ENCODE results near the gene ELK1.
A peak's percentile ranks its signal among the peaks of the same experiment; 100 is the strongest.

ELK1 gene

DNA sequence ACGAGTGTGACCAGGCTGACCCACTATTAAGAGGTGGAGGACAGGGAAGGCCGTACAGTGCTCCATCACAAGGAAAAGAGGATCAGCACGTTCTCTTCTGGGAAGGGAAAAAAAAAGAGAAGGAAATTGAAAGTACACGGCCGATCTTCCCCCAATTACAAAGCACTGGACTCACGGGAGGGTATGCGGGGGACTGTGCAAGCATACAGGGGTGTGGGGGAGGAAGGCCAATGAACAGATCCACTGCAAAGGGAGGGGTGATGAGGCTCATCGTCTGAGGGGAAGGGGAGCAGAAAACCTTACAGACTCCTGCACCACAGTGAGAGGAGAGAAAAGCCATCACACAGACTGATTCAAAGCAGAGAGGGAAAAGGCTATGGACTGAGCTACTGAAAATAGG lies 1.1 kb downstream of the ELK1 start:
- DNase-seq: peak in 1 of 42 donors; percentile 9
- intact Hi-C loops (cut with DNase I): no loop called here

DNA sequence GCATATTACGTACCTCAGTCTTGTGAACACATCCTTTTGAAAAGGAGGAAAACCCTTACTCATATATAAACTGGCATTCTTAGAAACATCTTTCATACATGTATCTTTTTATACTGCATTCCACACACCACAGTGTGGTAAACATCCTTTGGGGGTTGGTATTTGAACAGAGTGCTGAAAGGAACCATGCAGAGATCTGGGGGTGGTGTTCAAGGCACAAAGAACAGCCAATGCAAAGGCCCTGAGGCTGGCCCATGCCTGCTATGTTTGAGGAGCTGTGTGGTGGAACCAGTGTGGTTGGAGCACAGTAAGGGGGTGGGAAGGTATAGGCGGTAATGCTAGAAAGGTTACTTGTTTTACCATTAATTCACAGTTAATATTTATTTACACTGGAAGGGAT lies 2.0 kb downstream of the ELK1 start:
- DNase-seq: no peak
- intact Hi-C loops (cut with DNase I): no loop called here

- peak in 1 of 42 donors; percentile 9 for DNase-seq
- intact Hi-C loops (cut with DNase I): no loop called here
Observed at GRCh38 chrX:47646636-47647035, 3.7 kb downstream of the ELK1 start.

GRCh38 chrX:47645530-47645929 lies 4.8 kb downstream of the ELK1 start:
- peak in 1 of 42 donors; percentile 36 for DNase-seq
- intact Hi-C loops (cut with DNase I): no loop called here

- intact Hi-C loops (cut with DNase I): no loop called here
- DNase-seq: peak in 27 of 42 donors; percentile 7 to 71 (median 34)
Observed at GRCh38 chrX:47644557-47645091, 5.7 kb downstream of the ELK1 start.

DNA sequence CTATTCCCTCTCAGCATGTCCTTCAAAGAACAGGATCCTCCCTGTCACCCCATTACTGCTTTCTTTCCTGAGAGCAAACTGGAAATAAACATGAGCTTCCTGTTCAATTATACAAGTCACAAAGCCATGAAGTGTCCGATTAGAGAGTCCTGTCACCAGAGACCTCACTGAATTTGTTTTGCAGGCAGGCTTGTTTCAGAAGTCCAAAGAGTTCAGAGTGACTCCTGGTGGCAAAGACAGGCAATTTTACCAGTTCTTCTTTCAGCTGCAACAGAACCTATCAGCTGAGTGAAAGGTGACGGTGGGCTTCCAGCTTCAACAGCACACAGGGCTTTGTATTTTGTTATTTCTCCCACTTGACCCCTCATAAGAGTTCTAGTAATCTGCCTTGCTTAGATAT lies 6.4 kb downstream of the ELK1 start:
- peak in 1 of 42 donors; percentile 28 for DNase-seq
- intact Hi-C loops (cut with DNase I): no loop called here

GRCh38 chrX:47638816-47639215 lies 11.5 kb downstream of the ELK1 start:
- no peak for DNase-seq
- intact Hi-C loops (cut with DNase I): no loop called here

DNA sequence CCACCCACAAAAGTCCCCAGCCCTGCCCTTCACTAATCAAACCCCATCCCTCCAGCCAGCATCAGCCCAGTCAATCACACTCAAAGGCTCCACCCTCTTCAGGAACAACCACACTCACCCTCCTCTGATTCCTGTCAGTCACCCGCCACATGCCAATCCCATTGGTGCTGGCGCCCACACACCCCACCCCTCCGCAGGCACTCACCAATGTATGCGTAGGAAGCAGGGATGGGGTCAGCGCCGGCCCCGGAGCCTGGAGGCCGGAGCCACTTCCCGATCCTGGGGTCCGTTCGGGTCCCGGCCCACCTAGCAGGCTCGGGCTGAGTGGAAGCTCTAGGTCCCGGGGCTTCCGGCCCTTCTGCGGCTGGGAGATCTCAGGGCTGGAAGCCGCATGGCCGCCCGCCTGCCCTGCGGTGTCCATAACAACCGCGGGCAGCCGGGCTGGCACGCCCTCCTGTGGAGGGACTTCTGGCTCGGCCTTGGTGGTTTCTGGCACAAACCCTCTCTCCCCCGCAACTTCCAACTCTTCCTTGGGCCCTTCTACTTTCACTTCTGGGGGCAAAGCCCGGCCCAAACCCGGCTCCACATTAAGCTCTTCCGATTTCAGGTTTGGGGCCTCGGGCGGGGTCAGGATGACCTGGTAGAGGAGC lies 12.7 kb downstream of the ELK1 start:
- intact Hi-C loops (cut with DNase I): no loop called here
- DNase-seq: peak in 39 of 42 donors; percentile 20 to 78 (median 54)

GRCh38 chrX:47634871-47635575 lies 15.3 kb downstream of the ELK1 start:
- no peak for DNase-seq
- intact Hi-C loops (cut with DNase I): no loop called here

GRCh38 chrX:47633689-47634590 lies 16.4 kb downstream of the ELK1 start:
- intact Hi-C loops (cut with DNase I): no loop called here
- no peak for DNase-seq

DNA sequence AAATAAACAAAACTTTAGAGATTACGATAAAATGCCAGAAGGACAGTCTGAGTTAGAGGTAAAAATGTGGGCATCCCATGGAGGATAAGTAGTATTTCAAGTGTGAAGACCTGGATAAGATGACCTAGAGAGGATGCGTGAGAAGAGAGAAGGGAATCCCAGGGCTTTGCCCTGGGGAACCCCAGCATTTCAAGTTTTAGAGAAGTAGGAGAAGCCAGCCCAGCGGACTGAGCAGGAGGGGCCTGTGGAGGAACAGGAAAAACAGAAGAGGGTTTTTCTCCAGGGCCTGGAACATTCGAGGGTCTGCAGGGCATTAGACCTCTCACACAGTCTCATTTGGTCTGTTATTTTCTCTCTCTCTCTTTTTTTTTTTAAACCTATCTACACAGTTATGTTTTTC lies 17.7 kb downstream of the ELK1 start:
- no peak for DNase-seq
- intact Hi-C loops (cut with DNase I): no loop called here

- no peak for DNase-seq
- intact Hi-C loops (cut with DNase I): no loop called here
Observed at GRCh38 chrX:47631676-47632075, 18.7 kb downstream of the ELK1 start.

- DNase-seq: no peak
Observed at GRCh38 chrX:47629419-47630200, 20.8 kb downstream of the ELK1 start, which contains the start of gene CFP. CFP (minus strand) TSS chrX:47629930; CDS start chrX:47629844, 86 bp downstream.

DNA sequence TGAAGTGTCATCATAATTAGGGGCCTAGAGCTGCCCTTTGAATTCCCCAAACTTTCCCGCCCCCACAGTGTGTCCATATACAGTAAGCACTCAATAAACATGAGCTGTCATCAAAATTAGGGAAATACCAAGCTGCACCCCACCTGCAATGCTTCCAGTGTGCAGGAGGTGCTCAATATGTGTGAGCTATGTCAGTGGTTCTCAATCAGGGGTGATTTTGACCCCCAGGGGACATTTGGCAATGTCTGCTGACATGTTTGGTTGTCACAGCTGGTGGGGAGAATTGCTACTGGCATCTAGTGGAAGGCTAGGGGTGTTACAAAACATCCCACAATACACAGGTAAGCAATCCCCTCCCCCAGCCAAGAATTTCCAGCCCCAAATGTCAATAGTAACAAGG lies 21.4 kb downstream of the ELK1 start:
- intact Hi-C loops (cut with DNase I): no loop called here
- DNase-seq: no peak

More at GRCh38 chrX:47629419-47630200, 20.8 kb downstream of the ELK1 start, which contains the start of gene CFP:
- intact Hi-C loops (cut with DNase I): no loop called here

GRCh38 chrX:47625365-47625764 lies 25.0 kb downstream of the ELK1 start:
- DNase-seq: no peak
- intact Hi-C loops (cut with DNase I): no loop called here

- DNase-seq: peak in 41 of 42 donors; percentile 7 to 80 (median 49)
- intact Hi-C loops (cut with DNase I): no loop called here
Observed at GRCh38 chrX:47623540-47624027, 26.8 kb downstream of the ELK1 start.

DNA sequence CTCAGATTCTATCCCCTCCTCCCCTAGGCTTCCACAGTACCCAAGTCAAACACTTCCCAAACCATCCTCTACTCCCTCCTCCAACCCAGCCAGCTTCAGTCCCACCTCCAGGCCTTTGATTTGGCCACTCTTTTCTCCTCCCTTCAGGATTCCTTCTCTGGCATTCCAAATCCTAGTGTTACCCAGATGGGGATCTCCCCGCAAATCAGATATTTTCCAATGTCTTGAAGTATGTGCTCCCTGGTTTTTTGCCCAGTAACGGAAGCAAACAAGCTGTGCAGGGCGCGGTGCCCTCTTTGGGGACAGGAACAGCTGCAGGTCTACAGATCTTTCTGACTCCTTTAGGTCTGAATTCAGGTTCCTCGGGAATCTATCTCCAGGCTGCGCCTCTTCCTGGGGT lies 28.5 kb downstream of the ELK1 start:
- intact Hi-C loops (cut with DNase I): no loop called here
- peak in 1 of 42 donors; percentile 3 for DNase-seq

DNA sequence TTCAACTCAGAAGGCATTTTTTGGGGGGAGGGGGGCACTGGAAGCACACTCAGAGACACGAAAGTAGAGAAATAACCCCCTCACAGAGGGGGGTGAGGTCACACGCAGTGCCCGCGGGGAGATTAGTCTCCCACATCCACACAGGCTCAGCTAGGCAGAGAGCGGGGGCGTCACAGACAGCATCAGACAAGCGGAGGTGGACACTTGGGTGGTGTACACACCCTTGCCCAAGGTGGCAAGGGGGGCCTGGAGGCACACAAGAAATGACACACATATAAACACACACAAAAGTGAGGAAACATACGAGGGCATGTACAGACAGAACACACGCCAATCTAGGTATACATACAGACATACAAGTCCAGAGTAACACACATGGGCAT lies 30.1 kb downstream of the ELK1 start:
- intact Hi-C loops (cut with DNase I): no loop called here
- DNase-seq: peak in 32 of 42 donors; percentile 13 to 80 (median 40)

Data from head of caudate nucleus (tissue), 42 donors.